ENCODE data around the gene MMP14.

GRCh38 chr14:22850944-22851764, 14.8 kb downstream of the MMP14 start:
- no peak for TF ChIP-seq CTCF (IDR thresholded peaks at IDR 0.05; ENCODE audit: poor library complexity)
- TF ChIP-seq EZH2 (IDR thresholded peaks at IDR 0.05; ENCODE audit: borderline replicate concordance), result no peak
- no peak for TF ChIP-seq EZH2phosphoT487 (IDR thresholded peaks at IDR 0.05; ENCODE audit: low read depth, severe bottlenecking, unreplicated experiment)

All from hepatocyte (in vitro differentiated cells).